NCI-H1092 (cell line): ENCODE results near the gene HPS5.
"Not testable (repeated sequence)": the region's sequence is repeated elsewhere in the genome, so short reads cannot be mapped to it uniquely, and the experiment has no call there.

Experiments used
- DNase-seq: peaks from one replicate; lab custom pipeline; 2025; lab: John Stamatoyannopoulos, UW

Gene HPS5

GRCh38 chr11:18269252-18269651 is 52.7 kb downstream of the HPS5 start:
- DNase-seq: not testable (repeated sequence)

DNA sequence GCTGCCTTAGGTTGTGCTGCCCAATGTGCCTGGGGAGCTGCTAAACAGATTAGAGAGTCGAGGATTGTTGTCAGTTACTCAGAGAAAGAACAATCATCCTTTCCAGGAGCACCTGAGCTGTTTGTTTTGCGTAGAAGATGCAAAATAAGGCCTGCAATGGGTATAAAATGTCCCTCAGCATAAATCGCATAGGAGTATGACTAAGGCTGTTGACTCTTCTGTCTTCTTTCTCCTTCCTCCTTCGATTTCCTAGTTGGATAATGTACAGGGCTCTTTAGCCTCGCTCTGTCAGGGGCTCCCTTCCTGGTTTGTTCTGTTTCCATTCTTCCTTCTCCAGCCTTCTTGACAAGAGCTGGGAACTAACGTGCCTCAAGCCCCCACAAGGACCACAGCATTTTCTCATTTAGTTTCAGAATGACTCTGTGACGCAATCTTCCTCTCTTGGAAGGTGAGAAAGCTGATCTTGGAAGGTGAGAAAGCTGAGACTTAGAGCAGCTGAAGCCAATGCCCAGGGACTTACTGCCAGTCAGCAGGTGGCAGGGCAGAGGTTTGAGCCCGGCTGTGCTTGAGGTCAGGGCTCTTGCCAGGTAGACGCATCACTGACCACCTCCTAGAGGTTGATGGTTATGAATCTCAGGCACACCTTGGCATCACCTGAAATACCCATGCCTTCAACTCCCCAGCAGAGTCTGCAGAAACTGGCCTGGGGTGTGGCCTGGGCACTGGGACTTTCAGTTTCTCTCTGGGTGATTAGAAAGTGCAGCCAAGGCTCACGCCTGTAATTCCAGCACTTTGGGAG is 54.4 kb downstream of the HPS5 start:
- DNase-seq: not testable (repeated sequence)

DNA sequence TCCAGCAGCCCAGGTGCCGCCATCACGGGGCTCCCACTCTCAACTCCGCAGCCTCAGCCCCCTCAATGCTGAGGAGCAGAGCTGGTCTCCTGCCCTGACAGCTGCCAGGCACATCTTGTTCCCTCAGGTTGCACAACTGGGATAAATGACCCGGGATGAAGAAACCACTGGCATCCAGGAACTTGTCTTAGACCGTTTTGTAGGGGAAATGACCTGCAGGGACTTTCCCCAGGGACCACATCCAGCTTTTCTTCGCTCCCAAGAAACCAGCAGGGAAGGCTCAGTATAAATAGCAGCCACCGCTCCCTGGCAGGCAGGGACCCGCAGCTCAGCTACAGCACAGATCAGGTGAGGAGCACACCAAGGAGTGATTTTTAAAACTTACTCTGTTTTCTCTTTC is 56.0 kb downstream of the HPS5 start, which contains the start of gene SAA1:
SAA1 (plus strand) TSS at position 316 of the 400 bp plus-strand sequence. CDS start 624 bp downstream, outside the sequence.
- DNase-seq: no peak

DNA sequence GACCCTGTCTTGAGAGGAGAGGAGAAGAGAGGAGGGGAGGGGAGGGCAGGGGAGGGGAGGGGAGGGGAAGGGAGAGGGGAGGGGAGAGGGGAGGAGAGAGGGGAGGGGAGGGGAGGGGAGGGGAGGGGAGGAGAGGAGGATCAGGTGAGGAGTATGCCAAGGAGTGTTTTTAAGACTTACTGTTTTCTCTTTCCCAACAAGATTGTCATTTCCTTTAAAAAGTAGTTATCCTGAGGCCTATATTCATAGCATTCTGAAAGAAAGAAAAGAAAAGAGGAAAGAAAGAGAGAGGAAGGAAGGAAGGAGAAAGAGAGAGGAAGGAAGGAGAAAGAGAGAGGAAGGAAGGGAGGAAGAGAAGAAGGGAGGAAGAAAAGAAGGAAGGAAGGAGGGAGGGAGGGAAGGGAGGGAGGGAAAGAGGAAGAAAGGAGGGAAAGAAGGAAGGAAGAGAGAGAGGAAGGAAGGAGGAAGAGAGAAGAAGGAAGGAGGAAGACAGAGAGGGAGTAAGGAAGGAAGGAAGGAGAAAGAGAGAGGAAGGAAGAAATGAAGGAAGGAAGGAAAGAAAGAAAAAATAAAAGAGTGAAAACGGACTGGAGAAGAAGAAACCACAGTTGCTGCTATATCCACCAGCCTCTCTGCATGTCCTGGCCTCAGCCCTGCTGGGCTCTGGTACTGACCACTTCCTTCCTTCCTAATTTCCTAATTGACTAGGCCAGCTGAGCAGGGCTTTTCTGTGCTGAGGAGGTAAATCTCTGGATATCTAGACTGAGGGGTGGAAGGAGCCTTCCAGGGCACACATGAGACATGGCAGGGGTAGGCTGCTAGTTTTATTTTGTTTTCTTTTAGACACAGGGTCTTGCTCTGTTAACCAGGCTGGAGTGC is 57.0 kb downstream of the HPS5 start:
- DNase-seq: no peak

DNA sequence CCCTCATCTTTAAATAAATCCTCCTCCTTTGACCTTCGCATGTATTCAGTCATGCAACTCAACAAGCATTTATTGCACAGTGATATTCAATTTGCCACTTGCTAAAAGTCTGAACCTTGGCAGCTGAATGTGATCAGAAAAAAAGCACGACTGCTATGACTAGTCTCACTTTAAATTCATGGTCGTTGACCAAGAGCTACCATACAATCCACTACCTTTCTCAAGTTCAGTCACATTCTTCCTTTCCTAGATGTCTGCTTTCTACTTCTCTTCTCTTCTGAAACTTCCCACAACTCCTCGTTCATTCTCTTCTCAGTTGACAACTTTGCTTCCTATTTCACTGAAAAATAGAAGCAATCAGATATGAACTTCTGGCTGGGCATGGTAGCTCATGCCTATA is 57.9 kb downstream of the HPS5 start:
- DNase-seq: no peak

GRCh38 chr11:18262681-18263350 is 59.1 kb downstream of the HPS5 start:
- DNase-seq: not testable (repeated sequence)

GRCh38 chr11:18261721-18262120 is 60.2 kb downstream of the HPS5 start:
- DNase-seq: no peak

DNA sequence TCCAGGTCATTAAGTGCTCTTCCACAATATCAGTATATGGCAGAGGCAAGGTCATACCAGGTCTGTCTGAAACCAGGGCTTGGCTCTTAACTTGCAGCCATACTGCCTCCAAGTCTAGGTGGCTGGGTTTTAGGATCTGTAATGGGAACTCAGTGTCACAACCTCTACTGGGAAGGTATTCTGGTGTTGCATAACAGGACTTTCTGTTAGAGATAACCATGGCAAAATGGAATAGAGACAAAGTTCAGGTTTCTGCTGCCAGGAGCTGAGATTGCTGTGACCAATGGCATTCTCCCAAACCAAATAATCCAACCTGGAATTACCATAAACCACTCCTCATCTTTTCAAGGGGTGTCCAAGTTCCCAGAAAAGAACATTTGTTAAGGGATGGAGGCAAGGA is 62.7 kb downstream of the HPS5 start:
- no peak for DNase-seq

GRCh38 chr11:18254781-18255361 is 67.1 kb downstream of the HPS5 start:
- DNase-seq: no peak

DNA sequence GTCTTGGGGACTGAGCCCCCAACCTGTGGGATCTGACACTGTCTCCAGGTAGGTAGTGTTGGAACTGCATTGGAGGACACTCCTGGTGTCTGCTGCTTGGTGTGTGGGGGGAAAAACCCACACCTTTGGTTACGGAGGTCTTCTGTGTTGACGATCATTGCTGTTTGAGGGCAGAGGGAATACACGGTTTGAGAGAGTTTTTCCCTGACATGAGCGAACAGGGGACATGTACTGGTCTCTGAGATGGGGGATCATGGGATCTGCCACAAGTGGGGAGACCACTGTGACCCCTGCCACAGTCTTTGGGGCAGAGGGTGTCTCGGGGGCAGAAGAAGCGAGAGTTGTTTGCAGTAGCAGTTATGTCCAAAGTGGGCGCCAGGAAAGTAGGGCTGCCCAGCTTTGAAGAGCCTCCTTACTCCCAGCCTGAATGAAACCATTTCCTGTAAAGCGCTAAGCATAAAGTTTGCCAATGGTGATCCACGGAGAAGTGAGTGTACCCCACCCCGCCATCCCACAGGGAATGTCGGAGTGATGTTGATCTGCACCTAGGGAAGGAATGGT is 68.1 kb downstream of the HPS5 start:
- no peak for DNase-seq

DNA sequence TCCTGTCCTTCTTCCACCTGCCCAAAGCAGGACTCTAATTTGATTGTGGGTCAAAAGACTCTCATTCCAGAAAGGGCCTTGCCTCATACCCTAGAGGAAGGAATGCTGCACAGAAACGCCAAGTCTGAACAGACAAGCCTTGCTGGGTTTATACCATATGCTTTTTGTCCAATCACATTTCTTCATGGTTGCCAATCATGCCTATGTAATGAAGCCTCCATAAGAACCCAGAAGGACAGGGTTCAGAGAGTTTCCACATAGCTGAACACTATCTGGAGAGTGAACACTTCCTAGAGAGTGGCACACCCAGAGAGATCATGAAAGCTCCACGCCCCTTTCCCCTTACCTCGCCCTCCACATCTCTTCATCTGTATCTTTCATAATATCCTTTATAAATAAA is 68.7 kb downstream of the HPS5 start:
- DNase-seq: no peak

DNA sequence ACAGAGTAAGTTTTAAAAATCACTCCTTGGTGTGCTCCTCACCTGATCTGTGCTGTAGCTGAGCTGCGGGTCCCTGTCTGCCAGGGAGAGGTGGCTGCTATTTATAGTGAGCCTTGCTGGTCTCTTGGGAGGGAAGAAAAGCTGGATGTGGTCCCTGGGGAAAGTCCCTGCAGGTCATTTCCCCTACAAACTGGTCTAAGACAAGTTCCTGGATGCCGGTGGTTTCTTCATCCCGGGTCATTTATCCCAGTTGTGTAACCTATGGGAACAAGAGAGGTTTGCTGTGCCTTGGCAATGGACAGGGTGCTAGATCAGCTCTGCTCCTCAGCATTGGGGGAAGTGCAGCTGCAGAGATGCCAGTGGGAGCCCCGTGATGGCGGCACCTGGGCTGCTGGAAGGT is 73.4 kb downstream of the HPS5 start, which contains the start of gene SAA2:
SAA2 (minus strand) TSS at position 108 of the 400 bp plus-strand sequence. CDS start 657 bp downstream, outside the sequence.
- no peak for DNase-seq

GRCh38 chr11:18247191-18247581 is 74.8 kb downstream of the HPS5 start:
- not testable (repeated sequence) for DNase-seq

DNA sequence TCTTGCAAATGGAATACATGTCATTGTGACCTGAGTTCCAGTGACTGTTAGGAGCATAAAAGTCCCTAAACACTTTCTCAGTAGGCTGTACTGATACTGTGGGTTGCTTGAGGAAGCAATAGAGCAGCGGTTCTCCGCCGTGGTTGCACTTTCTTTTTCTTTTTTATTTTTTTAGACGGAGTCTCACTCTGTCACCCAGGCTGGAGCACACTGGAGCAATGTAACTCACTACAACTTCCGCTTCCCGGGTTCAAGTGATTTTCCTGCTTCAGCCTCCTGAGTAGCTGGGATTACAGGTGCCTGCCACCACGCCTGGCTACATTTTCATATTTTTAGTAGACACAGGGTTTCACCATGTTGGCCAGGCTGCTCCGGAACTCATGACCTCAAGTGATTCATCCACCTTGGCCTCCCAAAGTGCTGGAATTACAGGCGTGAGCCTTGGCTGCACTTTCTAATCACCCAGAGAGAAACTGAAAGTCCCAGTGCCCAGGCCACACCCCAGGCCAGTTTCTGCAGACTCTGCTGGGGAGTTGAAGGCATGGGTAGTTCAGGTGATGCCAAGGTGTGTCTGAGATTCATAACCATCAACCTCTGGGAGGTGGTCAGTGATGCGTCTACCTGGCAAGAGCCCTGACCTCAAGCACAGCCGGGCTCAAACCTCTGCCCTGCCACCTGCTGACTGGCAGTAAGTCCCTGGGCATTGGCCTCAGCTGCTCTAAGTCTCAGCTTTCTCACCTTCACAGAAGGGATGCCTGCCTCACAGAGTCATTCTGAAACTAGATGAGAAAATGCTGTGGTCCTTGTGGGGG is 75.4 kb downstream of the HPS5 start:
- not testable (repeated sequence) for DNase-seq

DNA sequence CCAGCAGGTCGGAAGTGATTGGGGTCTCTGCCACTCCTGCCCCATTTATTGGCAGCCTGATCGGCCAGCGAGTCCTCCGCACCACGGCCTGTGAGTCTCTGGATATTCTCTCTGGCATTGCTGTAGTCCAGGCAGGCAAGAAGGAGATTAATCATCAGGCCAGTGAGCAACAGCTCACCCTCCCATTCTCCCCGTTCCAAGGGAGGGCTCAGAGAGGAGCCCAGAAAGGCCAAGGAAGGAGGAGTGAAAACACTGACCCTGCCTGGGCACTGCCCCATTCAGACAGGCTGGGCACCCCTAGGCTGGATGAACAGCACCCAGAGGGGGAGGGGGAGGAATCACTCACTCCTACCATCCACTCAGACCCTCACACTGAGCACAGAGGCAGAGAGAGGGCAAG is 76.5 kb downstream of the HPS5 start:
- no peak for DNase-seq

GRCh38 chr11:18243783-18244362 is 78.1 kb downstream of the HPS5 start:
- no peak for DNase-seq

DNA sequence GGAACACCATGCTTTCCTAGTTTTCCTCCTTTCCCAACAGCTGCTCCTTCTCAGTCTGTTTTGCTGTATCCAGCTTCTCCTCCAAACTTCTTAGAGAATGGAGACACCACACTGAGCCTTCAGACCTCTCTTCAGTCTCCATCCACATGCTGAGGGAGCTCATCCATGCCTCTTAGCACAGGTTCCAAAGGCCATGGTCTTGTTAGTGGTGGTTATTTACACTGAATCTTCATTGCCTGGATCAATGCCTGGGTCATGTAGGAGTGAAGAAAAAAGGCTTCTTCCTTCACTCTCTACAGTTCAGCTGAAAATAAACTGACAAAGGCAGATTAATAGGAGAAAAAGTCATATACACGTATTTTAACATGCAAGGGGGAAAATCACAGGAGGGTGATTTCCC is 82.3 kb downstream of the HPS5 start:
- no peak for DNase-seq

DNA sequence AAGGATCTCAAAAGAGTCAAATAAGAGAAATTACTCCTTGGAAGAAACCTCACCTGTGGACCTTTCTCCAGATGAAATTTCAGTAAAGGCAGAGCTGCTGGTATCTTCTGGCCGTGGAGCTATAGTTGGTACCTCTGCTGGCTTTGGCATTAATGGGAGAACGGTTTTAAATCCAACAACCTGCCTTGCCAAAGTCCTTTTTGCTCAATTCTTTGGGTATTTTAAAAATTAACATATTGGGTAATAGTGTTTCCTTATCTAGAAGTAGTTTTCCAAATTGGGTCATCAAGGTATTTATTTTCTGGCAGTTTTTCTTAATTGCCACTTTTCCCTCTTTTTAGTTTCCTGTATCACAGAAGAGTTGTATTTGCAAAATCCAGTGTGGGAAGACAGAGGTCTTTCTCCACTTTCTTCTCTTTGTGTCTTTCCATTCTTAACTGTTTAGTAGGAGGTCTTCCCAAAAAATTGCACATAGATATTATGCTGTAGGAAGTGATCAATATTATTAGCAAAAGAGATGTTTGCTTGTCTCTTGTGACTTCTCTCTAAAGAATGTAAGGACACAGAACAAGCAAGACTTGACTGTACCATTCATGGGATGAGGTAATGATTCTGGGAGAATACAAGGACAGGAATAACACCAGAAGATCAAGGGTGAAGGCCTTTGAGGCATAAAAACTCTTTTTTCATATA is 85.1 kb downstream of the HPS5 start, which contains the start of gene SAA4:
SAA4 (minus strand) TSS at position 139 of the 693 bp plus-strand sequence. CDS start 876 bp downstream, outside the sequence.
- no peak for DNase-seq
